GM19468 (cell line): ENCODE measurements around the gene TJP3.

ENCODE experiments used
- ATAC-seq: cut with Tn5 transposase; IDR thresholded peaks from one replicate; pipeline ENCODE4 v1.9.1; 2021; ENCODE audit warnings: mild to moderate bottlenecking, moderate library complexity, moderate number of reproducible peaks; ENCODE audit not compliant: unreplicated experiment; ENCODE audit errors: extremely low read depth

Gene TJP3

DNA sequence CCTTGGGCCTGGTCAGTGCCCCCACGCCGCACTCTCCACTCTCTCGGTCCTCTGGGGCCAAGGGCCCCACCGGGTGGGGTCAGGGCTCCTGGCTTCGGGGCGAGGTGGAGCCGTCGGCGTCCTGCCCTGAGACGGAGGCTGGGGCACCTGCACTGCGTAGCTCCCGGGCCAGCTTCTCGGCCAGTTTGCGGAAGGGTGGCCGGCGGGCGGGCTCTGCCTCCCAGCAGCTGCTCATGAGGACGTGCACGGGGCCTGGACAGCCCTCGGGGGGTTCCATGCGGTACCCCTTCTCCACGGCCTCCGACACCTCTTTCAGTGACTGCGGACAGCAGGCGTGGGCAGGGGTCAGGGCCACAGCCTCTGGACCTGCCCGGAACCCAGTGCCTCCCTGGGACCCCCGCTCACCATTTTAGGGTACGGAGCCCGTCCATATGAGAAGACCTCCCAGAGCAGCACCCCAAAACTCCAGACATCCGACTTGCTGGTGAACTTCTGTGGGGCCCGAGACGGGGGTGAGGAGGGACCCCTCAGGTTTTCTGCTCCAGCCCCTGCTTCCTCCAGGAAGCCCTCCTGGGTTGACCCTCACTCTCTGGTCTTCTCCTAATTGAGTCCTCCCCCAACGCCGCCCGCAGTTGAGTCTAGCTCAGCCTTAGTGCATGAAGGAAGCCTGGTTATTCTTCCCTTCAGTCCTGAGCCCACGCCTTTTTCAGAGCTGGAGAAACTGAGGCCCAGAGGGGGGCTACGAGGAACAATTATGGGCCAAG is 70.1 kb downstream of the TJP3 start:
- ATAC-seq: no peak

GRCh38 chr19:3778899-3779723 is 70.9 kb downstream of the TJP3 start:
- ATAC-seq: no peak

GRCh38 chr19:3780786-3781304 is 72.7 kb downstream of the TJP3 start:
- ATAC-seq: no peak

DNA sequence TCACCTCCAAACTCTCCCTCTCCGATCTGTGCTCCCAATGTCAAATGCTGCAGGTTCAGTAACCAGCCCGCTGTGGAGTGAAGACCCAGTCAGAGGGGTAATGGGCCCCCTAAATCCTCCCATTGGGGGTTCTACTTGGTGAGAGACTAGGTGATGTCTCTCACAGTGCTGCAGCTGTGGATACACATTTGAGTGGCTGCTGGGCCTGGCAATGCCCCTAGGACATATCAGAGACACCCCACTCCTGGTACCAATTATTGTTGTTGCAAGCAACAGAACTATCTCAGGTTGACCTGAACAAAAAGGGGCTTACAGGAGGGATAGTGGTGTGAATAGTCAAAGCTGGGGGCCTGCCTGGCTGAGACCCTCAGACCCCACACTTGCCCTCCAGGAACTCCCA is 73.4 kb downstream of the TJP3 start:
- no peak for ATAC-seq

DNA sequence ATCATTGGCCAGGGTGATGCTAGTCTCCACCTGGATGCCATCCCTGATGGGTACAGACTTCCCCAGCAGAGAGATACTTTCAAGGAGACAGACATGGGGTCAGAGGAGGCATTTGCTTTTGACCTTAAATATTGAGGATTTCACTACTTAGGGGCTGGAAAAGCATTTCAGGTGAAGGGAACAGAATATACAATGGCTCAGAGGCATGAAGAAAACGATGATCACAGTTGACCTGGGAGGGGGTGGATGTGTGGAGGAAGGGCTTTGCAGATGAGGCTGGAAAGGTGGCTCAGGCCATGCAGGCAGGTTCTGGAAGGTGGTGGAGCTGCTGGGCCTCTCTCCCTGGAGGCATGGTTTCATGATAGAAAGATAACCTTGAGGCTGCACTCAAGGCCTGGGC is 74.1 kb downstream of the TJP3 start:
- no peak for ATAC-seq

GRCh38 chr19:3782903-3783302 is 74.7 kb downstream of the TJP3 start:
- no peak for ATAC-seq

- ATAC-seq: no peak
Measured at GRCh38 chr19:3783660-3784584, 75.7 kb downstream of the TJP3 start.

DNA sequence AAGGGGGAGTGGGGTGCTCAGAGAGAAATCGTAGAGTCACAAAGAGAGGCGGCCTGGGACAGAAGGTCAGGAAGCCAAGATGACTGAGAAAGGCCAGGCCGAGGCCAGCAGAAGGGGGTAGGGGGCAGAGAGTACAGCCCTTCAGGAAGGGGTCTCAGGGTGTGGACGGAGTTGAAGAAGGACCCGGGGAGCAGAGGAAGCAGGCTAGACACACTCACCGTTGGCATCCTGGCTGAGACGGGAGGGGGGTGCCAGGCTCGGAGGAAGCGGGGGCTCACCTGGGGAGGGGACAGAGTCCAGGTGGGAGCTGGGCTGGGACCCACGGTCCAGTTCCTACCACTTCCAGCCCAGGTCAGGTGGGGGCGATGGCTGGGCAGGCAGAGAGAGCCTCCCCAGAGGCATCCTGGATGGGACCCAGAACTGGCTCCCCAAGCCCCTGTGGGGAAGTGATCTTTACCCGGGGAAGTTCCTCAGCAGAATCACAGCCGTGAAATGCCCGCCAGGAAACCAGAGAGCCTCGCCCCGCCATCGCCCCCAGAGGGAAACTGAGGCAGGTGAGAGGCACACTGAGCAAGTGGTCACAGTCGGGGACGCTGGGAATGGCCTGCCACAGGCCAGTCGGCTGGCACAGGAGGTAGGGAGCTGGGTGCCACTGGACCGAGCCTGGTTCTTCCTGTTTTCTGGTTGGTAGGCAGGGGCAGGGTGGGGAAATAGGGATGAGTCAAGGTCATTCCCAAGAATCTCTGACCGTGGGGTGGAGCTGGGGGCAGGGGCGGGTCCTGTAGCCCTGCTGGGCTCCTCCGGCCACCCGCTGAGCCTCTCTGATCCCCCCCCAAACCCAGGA is 76.6 kb downstream of the TJP3 start:
- no peak for ATAC-seq

DNA sequence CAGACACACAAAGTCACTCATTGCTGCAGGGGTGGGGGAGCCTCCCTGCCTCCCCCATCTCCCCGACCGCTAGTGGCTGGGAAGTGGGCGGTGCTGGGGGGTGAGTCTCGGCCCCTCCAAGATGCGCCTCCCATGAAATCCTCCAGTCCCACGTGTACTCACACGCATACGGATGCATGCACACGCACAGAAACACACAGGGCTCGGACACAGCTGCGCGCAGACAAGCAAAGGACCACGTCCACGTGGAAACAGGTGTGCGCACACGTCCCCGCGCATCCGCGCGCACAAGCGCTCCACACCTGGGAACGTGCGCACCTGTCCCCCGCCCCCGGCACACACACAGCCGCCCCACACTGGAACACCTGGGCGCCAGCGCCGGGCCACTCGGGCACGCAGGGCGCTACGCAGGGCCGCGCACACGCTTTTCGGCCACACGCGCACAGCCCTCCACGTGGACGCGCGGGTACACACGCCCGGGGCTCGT is 77.3 kb downstream of the TJP3 start:
- no peak for ATAC-seq

GRCh38 chr19:3785938-3786824 is 78.0 kb downstream of the TJP3 start, which contains the start of gene MATK:
Gene MATK (minus strand): TSS chr19:3786381. CDS start chr19:3785135, 1,246 bp downstream.
- ATAC-seq: no peak

DNA sequence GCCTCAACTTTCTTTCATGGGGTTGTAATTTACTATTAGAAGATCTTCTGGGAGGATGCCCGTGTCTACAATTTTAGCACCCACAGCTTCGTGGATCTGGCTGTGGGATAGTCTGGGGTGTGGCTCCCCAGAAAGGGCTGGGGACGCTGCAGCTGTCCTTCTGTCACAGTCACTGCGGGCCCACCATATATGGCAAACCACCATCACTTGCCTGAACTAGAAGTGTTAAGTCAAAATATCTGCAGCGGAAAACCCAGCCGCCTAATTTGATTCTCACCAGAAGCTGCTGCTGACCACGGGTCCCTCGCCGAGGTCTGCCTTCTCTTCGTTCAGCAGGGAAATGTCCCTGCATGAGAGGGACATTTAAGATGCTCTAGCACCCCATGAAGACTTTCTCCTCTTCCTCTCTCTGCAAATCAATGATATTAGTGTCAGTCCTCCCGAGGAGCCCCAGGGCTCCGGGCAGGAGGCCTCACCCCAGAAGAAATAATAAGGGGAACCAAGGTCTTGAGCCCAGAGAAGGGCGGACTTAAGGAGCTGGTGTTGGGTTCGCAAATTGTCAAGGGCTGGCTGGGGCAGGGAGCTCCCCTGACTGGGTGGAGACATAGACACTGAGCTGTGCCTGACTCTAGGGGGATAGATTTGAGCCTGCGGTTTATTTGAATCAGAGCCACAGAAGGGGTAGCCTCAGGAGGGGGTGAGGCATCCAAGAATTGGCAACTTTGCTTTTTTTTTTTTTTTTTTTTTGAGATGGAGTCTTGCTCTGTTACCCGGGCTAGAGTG is 81.0 kb downstream of the TJP3 start:
- ATAC-seq: no peak

- ATAC-seq: no peak
Measured at GRCh38 chr19:3790209-3790734, 82.1 kb downstream of the TJP3 start.

DNA sequence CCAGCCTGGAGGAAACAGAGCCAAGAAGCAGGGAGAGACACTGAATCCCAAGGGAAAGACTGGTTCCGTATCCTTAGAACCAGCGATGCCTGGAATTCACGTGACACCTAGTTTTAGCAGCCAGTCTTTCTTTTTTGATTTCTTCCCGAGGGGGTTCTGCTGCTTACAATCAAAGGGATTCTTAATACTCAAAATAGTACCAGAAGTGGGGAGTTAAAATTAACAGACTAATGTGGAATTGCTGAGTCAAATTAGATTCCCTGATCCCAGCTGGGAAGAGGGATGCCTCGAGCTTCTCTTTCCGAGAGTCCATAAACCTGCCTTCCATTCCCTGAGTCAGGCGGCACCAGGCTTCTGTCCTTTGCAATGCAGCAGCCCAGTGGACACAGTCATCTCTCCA is 82.8 kb downstream of the TJP3 start:
- no peak for ATAC-seq

- ATAC-seq: no peak
Measured at GRCh38 chr19:3792114-3792513, 83.9 kb downstream of the TJP3 start.

DNA sequence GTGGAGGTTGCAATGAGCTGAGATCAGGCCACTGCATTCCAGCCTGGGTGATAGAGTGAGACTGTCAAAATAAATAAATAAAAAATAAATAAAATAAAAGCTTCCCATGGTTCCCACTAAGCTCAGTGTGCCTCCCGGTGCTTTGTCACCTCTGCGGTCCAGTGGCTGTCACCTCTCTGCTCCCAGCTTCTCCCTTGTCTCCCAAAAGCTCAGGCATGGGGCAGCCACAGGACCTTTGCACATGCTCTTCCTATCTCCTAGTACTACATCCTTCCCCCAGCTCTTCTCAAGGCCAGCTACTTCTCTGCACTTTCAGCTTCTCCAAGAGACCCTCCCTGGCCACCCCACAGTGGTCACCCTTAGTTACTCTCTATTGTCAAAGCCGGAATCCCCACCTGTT is 85.6 kb downstream of the TJP3 start:
- ATAC-seq: no peak

GRCh38 chr19:3796358-3796757 is 88.2 kb downstream of the TJP3 start:
- ATAC-seq: no peak

DNA sequence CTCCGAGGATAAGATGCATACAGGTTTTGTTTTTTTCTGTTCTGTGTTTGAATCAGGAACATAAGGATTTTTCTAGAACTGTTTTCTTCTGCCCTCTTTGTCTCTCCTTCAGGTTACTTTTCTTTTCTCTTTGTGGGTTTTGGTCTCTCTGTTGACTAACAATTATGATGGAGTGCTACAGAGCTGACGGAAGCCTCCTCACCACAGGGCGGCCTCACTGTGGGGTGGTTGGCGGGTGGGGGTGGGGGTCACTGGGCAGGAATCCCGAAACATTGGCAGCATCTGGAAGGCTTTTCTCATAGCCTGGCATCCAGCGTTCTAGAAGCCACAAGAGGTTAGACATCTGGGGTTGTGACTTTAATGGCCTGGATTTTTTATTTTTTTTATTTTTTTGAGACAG is 90.0 kb downstream of the TJP3 start:
- ATAC-seq: no peak
